WTC11 (cell line): Measurements from ENCODE around the gene WDR83. TPM values are rescaled to one million over a fixed set of nuclear protein-coding genes. Genes with fewer than 3 reads are reported as not detected.

Experiments used
- ATAC-seq: fragments of 200-7000 bp; cut with Tn5 transposase; 2 replicates; pipeline ENCODE4 v1.10.0; 2021; ENCODE audit warnings: mild to moderate bottlenecking, moderate library complexity
- CTCF ChIA-PET: fragments of 300-600 bp; sonication (Branson Sonifier 250); formaldehyde crosslinking; loops from one replicate; lab custom pipeline; 2021; ENCODE audit warnings: antibody characterized with exemption; lab: Charles Lee
- POLR2A ChIA-PET: fragments of 350-600 bp; sonication (Branson Sonifier 250); formaldehyde crosslinking; loops from one replicate; lab custom pipeline; 2021; ENCODE audit warnings: antibody characterized with exemption; lab: Charles Lee
- DNase-seq: peaks from one replicate; pipeline ENCODE4 v3.0.0; 2021; ENCODE audit warnings: low spot score
- H3K27ac Mint-ChIP-seq: 2 replicates; pipeline ENCODE4 v1.8.0; 2021; ENCODE audit warnings: mixed read lengths
- H3K27me3 Mint-ChIP-seq: 2 replicates; pipeline ENCODE4 v1.8.0; 2021; ENCODE audit warnings: low read depth, mild to moderate bottlenecking, moderate library complexity, mixed read lengths
- H3K36me3 Mint-ChIP-seq: 2 replicates; pipeline ENCODE4 v1.8.0; 2021; ENCODE audit warnings: mixed read lengths
- H3K4me1 Mint-ChIP-seq: 2 replicates; pipeline ENCODE4 v1.8.0; 2022; ENCODE audit warnings: mixed read lengths
- H3K4me3 Mint-ChIP-seq: 2 replicates; pipeline ENCODE4 v1.8.0; 2021; ENCODE audit warnings: mild to moderate bottlenecking, moderate library complexity, mixed read lengths
- H3K9me3 Mint-ChIP-seq: 2 replicates; pipeline ENCODE4 v1.8.0; 2021; ENCODE audit warnings: mixed read lengths
- ATF1 ChIP-seq: sonication (generic); formaldehyde crosslinking; IDR thresholded peaks from 2 replicates; pipeline ENCODE4 v1.8.1; 2023; ENCODE audit warnings: mild to moderate bottlenecking, moderate library complexity, missing genetic modification reagents
- E2F5 ChIP-seq: sonication (generic); formaldehyde crosslinking; IDR thresholded peaks from 2 replicates; pipeline ENCODE4 v1.8.1; 2022; ENCODE audit warnings: mild to moderate bottlenecking, moderate library complexity, missing genetic modification reagents
- EMX1 ChIP-seq: fragments of 250-450 bp; sonication (Bioruptor Pico); IDR thresholded peaks from 2 replicates; pipeline ENCODE4 v1.8.0; 2021; ENCODE audit warnings: mild to moderate bottlenecking
- HMGA2 ChIP-seq: fragments of 250-450 bp; sonication (Bioruptor Pico); IDR thresholded peaks from 2 replicates; pipeline ENCODE4 v1.4.0; 2021; ENCODE audit warnings: mild to moderate bottlenecking, moderate library complexity
- IRF1 ChIP-seq: sonication (generic); formaldehyde crosslinking; IDR thresholded peaks from 2 replicates; pipeline ENCODE4 v1.8.0; 2023; ENCODE audit warnings: missing genetic modification reagents
- KAT7 ChIP-seq: sonication (generic); formaldehyde crosslinking; IDR thresholded peaks from 2 replicates; pipeline ENCODE4 v1.8.1; 2023; ENCODE audit warnings: missing genetic modification reagents, mild to moderate bottlenecking, borderline replicate concordance
- NFATC4 ChIP-seq: fragments of 250-450 bp; sonication (Bioruptor Pico); IDR thresholded peaks from 2 replicates; pipeline ENCODE4 v1.9.0; 2021; ENCODE audit warnings: mild to moderate bottlenecking
- PRDM15 ChIP-seq: sonication (generic); formaldehyde crosslinking; IDR thresholded peaks from 2 replicates; pipeline ENCODE4 v1.8.0; 2022; ENCODE audit warnings: missing genetic modification reagents
- RELA ChIP-seq: sonication (generic); formaldehyde crosslinking; IDR thresholded peaks from 2 replicates; pipeline ENCODE4 v1.8.1; 2022; ENCODE audit warnings: missing genetic modification reagents, mild to moderate bottlenecking, borderline replicate concordance
- ZNF219 ChIP-seq: sonication (generic); formaldehyde crosslinking; IDR thresholded peaks from 2 replicates; pipeline ENCODE4 v1.8.0; 2023; ENCODE audit warnings: missing genetic modification reagents, mild to moderate bottlenecking, borderline replicate concordance
- ZNF416 ChIP-seq: fragments of 250-450 bp; sonication (Bioruptor Pico); IDR thresholded peaks from 2 replicates; pipeline ENCODE4 v1.9.0; 2021; ENCODE audit warnings: mild to moderate bottlenecking, inconsistent platforms
- total RNA-seq: library from RNA; stranded (reverse); gene quantifications from 3 replicates; pipeline ENCODE4 v1.2.3, GENCODE V29; 2021
- TF ChIP-seq, protein P1 (sequence below): sonication (generic); formaldehyde crosslinking; IDR thresholded peaks from 2 replicates; pipeline ENCODE4 v1.8.1; 2023; ENCODE audit warnings: mild to moderate bottlenecking, missing genetic modification reagents, moderate library complexity
- TF ChIP-seq, protein P2 (sequence below): sonication (generic); formaldehyde crosslinking; IDR thresholded peaks from 2 replicates; pipeline ENCODE4 v1.8.1; 2023; ENCODE audit warnings: mild to moderate bottlenecking, missing genetic modification reagents, moderate library complexity
- TF ChIP-seq, protein P3 (sequence below): fragments of 250-450 bp; sonication (Bioruptor Pico); IDR thresholded peaks from 2 replicates; pipeline ENCODE4 v1.8.0; 2021; ENCODE audit warnings: mild to moderate bottlenecking

The WDR83 gene
- total RNA-seq, 1 experiment from 2014 or later, result 21.8 TPM

- TF ChIP-seq IRF1 (CRISPR knock-in tag) (no peak), RELA (CRISPR knock-in tag) (peak; percentile 60; the same call in 1 of the 2 replicates), ZNF219 (no peak), E2F5 (CRISPR knock-in tag) (no peak), NFATC4 (0 out of 2 replicates have a peak, but pooled peaks have one; percentile 57), HMGA2 (no peak)
- TF ChIP-seq, protein P1, sequence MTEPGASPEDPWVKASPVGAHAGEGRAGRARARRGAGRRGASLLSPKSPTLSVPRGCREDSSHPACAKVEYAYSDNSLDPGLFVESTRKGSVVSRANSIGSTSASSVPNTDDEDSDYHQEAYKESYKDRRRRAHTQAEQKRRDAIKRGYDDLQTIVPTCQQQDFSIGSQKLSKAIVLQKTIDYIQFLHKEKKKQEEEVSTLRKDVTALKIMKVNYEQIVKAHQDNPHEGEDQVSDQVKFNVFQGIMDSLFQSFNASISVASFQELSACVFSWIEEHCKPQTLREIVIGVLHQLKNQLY (CRISPR knock-in tag), result no peak
- TF ChIP-seq, protein P2, sequence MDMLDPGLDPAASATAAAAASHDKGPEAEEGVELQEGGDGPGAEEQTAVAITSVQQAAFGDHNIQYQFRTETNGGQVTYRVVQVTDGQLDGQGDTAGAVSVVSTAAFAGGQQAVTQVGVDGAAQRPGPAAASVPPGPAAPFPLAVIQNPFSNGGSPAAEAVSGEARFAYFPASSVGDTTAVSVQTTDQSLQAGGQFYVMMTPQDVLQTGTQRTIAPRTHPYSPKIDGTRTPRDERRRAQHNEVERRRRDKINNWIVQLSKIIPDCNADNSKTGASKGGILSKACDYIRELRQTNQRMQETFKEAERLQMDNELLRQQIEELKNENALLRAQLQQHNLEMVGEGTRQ (CRISPR knock-in tag), result no peak
These were observed 2.9 kb downstream of the WDR83 start (continued) for GRCh38 chr19:12669270-12670158.

GRCh38 chr19:12670159-12670928 lies 3.7 kb downstream of the WDR83 start:
- peak overlapping the region; percentile 100 for H3K27ac Mint-ChIP-seq
- H3K4me1 Mint-ChIP-seq, result peaks cover 30% of the 10 kb centered on the region
- ChIA-PET CTCF (interaction anchor here (2.9 to 3.1 kb wide), 2 partner anchors 11 to 22 kb away, joined by 22 to 23 read pairs; partner anchors contain the start of gene DHPS), POLR2A (interaction anchor here (0.6 to 1.2 kb wide), 2 partner anchors 13 to 31 kb away, joined by 3 to 4 read pairs; no protein-coding TSS in a partner anchor)
- peak overlapping the region; percentile 98 for H3K4me3 Mint-ChIP-seq
- ATAC-seq (no peak), DNase-seq (no peak)
- H3K36me3 Mint-ChIP-seq, result peaks cover 25% of the 10 kb centered on the region
- no peaks in the 10 kb centered on the region for H3K9me3 Mint-ChIP-seq
- TF ChIP-seq ZNF416 (CRISPR knock-in tag) (peak; percentile 27; the same call in 1 of the 2 replicates), KAT7 (CRISPR knock-in tag) (no peak), PRDM15 (peak; percentile 28; the same call in 1 of the 2 replicates), ATF1 (CRISPR knock-in tag) (no peak), EMX1 (CRISPR knock-in tag) (0 out of 2 replicates have a peak, but pooled peaks have one; percentile 69)
- TF ChIP-seq, protein P3, sequence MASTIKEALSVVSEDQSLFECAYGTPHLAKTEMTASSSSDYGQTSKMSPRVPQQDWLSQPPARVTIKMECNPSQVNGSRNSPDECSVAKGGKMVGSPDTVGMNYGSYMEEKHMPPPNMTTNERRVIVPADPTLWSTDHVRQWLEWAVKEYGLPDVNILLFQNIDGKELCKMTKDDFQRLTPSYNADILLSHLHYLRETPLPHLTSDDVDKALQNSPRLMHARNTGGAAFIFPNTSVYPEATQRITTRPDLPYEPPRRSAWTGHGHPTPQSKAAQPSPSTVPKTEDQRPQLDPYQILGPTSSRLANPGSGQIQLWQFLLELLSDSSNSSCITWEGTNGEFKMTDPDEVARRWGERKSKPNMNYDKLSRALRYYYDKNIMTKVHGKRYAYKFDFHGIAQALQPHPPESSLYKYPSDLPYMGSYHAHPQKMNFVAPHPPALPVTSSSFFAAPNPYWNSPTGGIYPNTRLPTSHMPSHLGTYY (CRISPR knock-in tag), result peak; percentile 40; the same call in 1 of the 2 replicates
- TF ChIP-seq, protein P1 (CRISPR knock-in tag), result no peak
- no peaks in the 10 kb centered on the region for H3K27me3 Mint-ChIP-seq
